Retinal pigment epithelial cell (primary cell): ENCODE measurements around the gene NLGN4Y.

ENCODE experiments used
- DNase-seq: peaks from one replicate; pipeline ENCODE4 v3.0.0-alpha.2; 2010; ENCODE audit warnings: low read depth
- H3K4me3 ChIP-seq: 2 replicates; pipeline ENCODE4 v1.5.1; 2011; ENCODE audit warnings: mild to moderate bottlenecking, low read length, control low read depth, moderate library complexity
- CTCF ChIP-seq: conservative IDR thresholded peaks from 2 replicates; pipeline ENCODE4 v1.5.1; 2011; ENCODE audit warnings: low read depth, low read length, control low read depth, inconsistent platforms

NLGN4Y gene

GRCh38 chrY:14637551-14637950, 113.2 kb downstream of the NLGN4Y start:
- no peak overlapping the region for H3K4me3 ChIP-seq
- no peak for DNase-seq
- TF ChIP-seq CTCF = no peak

GRCh38 chrY:14641853-14642252, 117.5 kb downstream of the NLGN4Y start:
- TF ChIP-seq CTCF = no peak
- no peak for DNase-seq

GRCh38 chrY:14644157-14644952, 120.0 kb downstream of the NLGN4Y start:
- H3K4me3 ChIP-seq = no peak overlapping the region
- no peak for DNase-seq
- no peak for TF ChIP-seq CTCF

More at GRCh38 chrY:14641853-14642252, 117.5 kb downstream of the NLGN4Y start:
- H3K4me3 ChIP-seq = no peak overlapping the region

- no peak for TF ChIP-seq CTCF
Observed at GRCh38 chrY:14679181-14679580, 154.9 kb downstream of the NLGN4Y start.

GRCh38 chrY:14694543-14694942, 170.2 kb downstream of the NLGN4Y start:
- no peak overlapping the region for H3K4me3 ChIP-seq
- DNase-seq = no peak

More at GRCh38 chrY:14679181-14679580, 154.9 kb downstream of the NLGN4Y start:
- no peak for DNase-seq
- H3K4me3 ChIP-seq = no peak overlapping the region

GRCh38 chrY:14708158-14708557, 183.8 kb downstream of the NLGN4Y start:
- DNase-seq = no peak
- no peak for TF ChIP-seq CTCF
- no peak overlapping the region for H3K4me3 ChIP-seq

More at GRCh38 chrY:14694543-14694942, 170.2 kb downstream of the NLGN4Y start:
- no peak for TF ChIP-seq CTCF

- no peak for DNase-seq
- no peak for TF ChIP-seq CTCF
- no peak overlapping the region for H3K4me3 ChIP-seq
Observed at GRCh38 chrY:14741596-14741995, 217.3 kb downstream of the NLGN4Y start.
